ENCODE measurements around the gene TMCC2. TPM values are rescaled to one million over a fixed set of nuclear protein-coding genes. Genes with fewer than 3 reads are reported as not detected.

Gene TMCC2
- total and polyA plus RNA-seq, 2 of the 4 experiments (the other 2 are of a cell fraction) = 2.0 to 4.2 TPM

GRCh38 chr1:205275133-205275532 is 47.4 kb downstream of the TMCC2 start:
- peaks cover 2% of the 10 kb centered on the region; the same call in 1 of the 2 replicates for H3K36me3 ChIP-seq (ENCODE audit: control insufficient read depth, insufficient read depth, low read length)
- no peak for DNase-seq
- H3K4ac ChIP-seq (ENCODE audit: low read depth, low read length) = peak overlapping the region; percentile 74
- H2BK20ac ChIP-seq (ENCODE audit: low read depth, low read length) = peak overlapping the region; percentile 50
- no peaks in the 10 kb centered on the region for H3K9me3 ChIP-seq (ENCODE audit: control insufficient read depth, insufficient read depth, low read length)
- peak overlapping the region; percentile 73 for H2AK5ac ChIP-seq (ENCODE audit: low read depth, low read length)
- peaks cover 15% of the 10 kb centered on the region for H3K4me1 ChIP-seq (ENCODE audit: control insufficient read depth, insufficient read depth, low read length)
- peaks cover 3 to 5% of the 10 kb centered on the region in 2 experiments; a peak in 2 of 4 replicates for H3K79me1 ChIP-seq (ENCODE audit: low read depth in 1 of 2, low read length in 2 of 2)
- H3K4me3 ChIP-seq (ENCODE audit: insufficient read depth, low read depth, low read length) = no peak overlapping the region
- H2AK9ac ChIP-seq (replicated peaks; ENCODE audit: low read depth, low read length, poor library complexity) = peak overlapping the region; percentile 66
- H3K9me1 ChIP-seq (ENCODE audit: insufficient read depth, low read length) = peaks cover 16% of the 10 kb centered on the region
- H3K56ac ChIP-seq (ENCODE audit: extremely low read depth, insufficient read depth, low read length) = no peak overlapping the region
- no TSS peak for BruUV-seq (replicated peaks)
- ChIA-PET CTCF (interaction anchor here (5.4 kb wide), 1 partner anchor 50 kb away, joined by 126 read pairs; no protein-coding TSS in a partner anchor), POLR2A (ENCODE audit: unreplicated experiment) (no interaction called here)
- H2BK120ac ChIP-seq (ENCODE audit: low read depth, low read length) = peak overlapping the region; percentile 42; the same call in 1 of the 2 replicates
- H2BK5ac ChIP-seq (ENCODE audit: low read depth, low read length, poor library complexity, severe bottlenecking) = no peak overlapping the region
- H3K9ac ChIP-seq (ENCODE audit: low read depth, low read length) = no peak overlapping the region
- no peak overlapping the region for H3K14ac ChIP-seq (replicated peaks; ENCODE audit: low read depth, low read length)
- intact Hi-C loops (cut with micrococcal nuclease) (no loop called here), in situ Hi-C loops (cut with MboI; ENCODE audit: low sequenced_read_pairs) (loop anchor here (5.0 to 10.0 kb wide), 2 partner anchors 47 to 210 kb away; partner anchors contain the start of gene NUAK2), dilution Hi-C loops (cut with HindIII; ENCODE audit: low sequenced_read_pairs, unreplicated experiment) (no loop called here)
- H2AFZ ChIP-seq (replicated peaks; ENCODE audit: low read length, poor library complexity) = peak overlapping the region; percentile 26
- H4K91ac ChIP-seq (ENCODE audit: insufficient read depth, low read depth, low read length) = peak overlapping the region; percentile 75; the same call in 1 of the 2 replicates
- no peak overlapping the region for H3K4me2 ChIP-seq (ENCODE audit: low read depth, low read length)
- no peak overlapping the region for H3K23ac ChIP-seq (ENCODE audit: low read depth, low read length)
- no peak overlapping the region for H3K18ac ChIP-seq (ENCODE audit: low read depth, low read length)
- H3K27me3 ChIP-seq (ENCODE audit: control insufficient read depth, insufficient read depth, low read length) = no peaks in the 10 kb centered on the region
- H4K20me1 ChIP-seq (ENCODE audit: insufficient read depth, low read length) = no peaks in the 10 kb centered on the region
- no peak overlapping the region for H4K5ac ChIP-seq (ENCODE audit: low read depth, low read length)
- 0 out of 4 replicates have a peak overlapping the region, but pooled peaks of 1 of the 2 experiments have one; percentile 31 for H4K8ac ChIP-seq (ENCODE audit: low read depth in 2 of 2, low read length in 2 of 2)
- peak overlapping the region; percentile 60; the same call in 2 of the 3 replicates for H2BK15ac ChIP-seq (ENCODE audit: low read depth, low read length)
- TF ChIP-seq RAD21 (IDR thresholded peaks at IDR 0.05; ENCODE audit: low read length) (no peak), CHD1 (IDR thresholded peaks at IDR 0.05; ENCODE audit: low read depth, low read length) (no peak), RFX5 (IDR thresholded peaks at IDR 0.05; ENCODE audit: low read depth, low read length) (no peak), CEBPB (IDR thresholded peaks at IDR 0.05; ENCODE audit: low read depth, low read length) (no peak), MAZ (IDR thresholded peaks at IDR 0.05; ENCODE audit: borderline replicate concordance, low read depth, low read length) (no peak), RCOR1 (IDR thresholded peaks at IDR 0.05; ENCODE audit: insufficient replicate concordance, low read length) (no peak), USF2 (IDR thresholded peaks at IDR 0.05; ENCODE audit: low read depth, low read length) (no peak), CTCF (conservative IDR thresholded peaks at IDR 0.05; ENCODE audit: low read depth, low read length) (no peak), MXI1 (IDR thresholded peaks at IDR 0.05; ENCODE audit: borderline replicate concordance, low read depth, low read length) (no peak), BHLHE40 (IDR thresholded peaks at IDR 0.05; ENCODE audit: low read depth, low read length) (no peak), FOS (IDR thresholded peaks at IDR 0.05; ENCODE audit: low read depth, low read length) (no peak), ELK1 (IDR thresholded peaks at IDR 0.05; ENCODE audit: borderline replicate concordance, low read depth, low read length) (no peak)
- ATAC-seq (ENCODE audit: low read depth) = no peak
- no CpG with 5 or more reads among the region's 3 CpGs for WGBS, 2 experiments (ENCODE audit: extremely low coverage in 2 of 2, insufficient read length in 1 of 2)
- no peak overlapping the region for H3K27ac ChIP-seq (ENCODE audit: insufficient read depth, low read length)
